ENCODE results near the gene NUP58.

NUP58 gene

DNA sequence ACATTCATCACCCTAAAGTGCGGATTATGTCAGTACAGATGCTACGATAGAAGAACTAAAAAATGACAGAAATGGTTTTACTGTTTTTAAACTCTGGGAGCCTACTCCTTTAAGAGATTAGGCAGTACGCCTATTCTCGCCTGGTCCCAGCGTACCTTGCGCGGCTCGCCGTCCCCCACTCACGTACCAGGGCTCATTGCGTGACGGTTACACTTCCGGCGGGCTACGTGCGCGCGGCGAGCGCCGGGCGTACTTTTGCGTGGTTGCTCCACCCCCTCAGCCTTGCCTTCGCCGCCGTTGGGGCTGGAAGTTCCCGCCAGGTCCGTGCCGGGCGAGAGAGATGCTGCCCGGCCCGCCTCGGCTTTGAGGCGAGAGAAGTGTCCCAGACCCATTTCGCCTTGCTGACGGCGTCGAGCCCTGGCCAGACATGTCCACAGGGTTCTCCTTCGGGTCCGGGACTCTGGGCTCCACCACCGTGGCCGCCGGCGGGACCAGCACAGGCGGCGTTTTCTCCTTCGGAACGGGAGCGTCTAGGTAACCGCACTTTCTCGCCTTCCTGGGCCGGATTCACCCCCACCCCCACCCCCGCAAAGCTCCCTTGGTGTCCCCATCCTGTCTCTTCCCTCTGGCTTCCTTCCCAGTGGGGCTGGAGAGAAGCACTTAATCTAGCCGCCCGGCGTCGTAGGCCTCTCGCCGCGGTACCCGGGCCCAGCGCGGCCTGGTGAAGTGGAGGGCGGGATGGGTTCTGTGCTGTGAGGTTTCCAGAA lies at the start of gene NUP58:
NUP58 (plus strand) TSS at position 279 of the 767 bp plus-strand sequence; CDS start at position 428, 149 bp downstream.
- DNase-seq: peak; percentile 97

- DNase-seq: no peak
Measured at GRCh38 chr13:25252225-25252624, 49.2 kb upstream of the NUP58 start.

GRCh38 chr13:25252752-25253151 lies 48.7 kb upstream of the NUP58 start:
- no peak for DNase-seq

GRCh38 chr13:25253702-25254101 lies 47.7 kb upstream of the NUP58 start:
- DNase-seq: no peak

DNA sequence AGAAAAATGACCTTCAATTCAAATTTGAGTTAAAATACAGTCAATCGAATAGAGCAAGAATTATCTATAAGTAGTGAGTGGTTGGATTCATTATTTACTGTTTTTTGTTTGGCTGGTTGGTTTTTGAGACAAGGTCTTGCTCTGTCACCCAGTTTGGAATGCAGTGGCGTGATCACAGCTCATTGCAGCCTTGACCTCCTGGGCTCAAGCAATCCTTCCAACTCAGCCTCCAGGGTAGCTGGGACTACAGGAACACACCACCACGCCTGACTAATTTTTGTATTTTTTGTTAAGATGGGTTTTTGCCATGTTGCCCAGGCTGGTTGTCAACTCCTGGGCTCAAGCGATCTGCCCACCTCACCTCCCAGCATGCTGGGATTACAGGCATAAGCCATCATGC lies 39.2 kb upstream of the NUP58 start:
- no peak for DNase-seq

DNA sequence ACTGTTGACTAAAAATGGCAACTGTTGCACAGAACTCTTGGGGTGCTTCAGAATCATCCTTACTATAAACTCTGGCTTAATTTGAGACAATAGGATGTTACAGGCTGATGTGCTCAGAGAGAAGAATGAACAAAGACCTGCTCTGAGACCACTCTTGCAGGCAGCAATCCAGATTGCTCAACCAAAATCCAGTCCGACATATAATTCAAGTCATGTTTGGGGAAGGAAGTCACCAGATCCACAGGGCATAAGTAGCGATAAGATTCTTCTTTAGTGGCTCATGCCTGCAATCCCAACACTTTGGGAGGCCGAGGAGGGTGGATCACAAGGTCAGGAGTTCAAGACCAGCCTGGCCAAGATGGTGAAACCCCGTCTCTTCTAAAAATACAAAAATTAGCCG lies 34.7 kb upstream of the NUP58 start:
- no peak for DNase-seq

GRCh38 chr13:25267715-25268114 lies 33.7 kb upstream of the NUP58 start:
- no peak for DNase-seq

- no peak for DNase-seq
Measured at GRCh38 chr13:25268561-25268960, 32.9 kb upstream of the NUP58 start.

DNA sequence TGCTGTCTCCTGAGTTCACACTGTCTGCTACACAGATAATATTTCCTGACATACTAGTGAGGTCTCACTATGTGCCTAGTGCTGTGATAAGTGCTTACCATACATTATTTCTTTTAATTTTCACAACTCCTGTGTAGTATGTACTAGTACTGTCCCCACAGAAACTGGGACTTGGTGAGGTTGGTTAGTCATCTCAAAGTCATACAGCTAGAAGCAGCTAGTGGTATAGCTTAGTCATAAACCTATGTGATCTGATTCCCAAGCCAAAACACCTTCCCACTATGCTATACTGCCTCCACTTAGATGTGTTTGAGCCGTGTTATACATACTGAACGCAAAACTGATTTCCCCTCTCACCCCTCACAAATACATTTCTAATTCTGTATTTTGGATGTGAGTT lies 24.7 kb upstream of the NUP58 start:
- no peak for DNase-seq

DNA sequence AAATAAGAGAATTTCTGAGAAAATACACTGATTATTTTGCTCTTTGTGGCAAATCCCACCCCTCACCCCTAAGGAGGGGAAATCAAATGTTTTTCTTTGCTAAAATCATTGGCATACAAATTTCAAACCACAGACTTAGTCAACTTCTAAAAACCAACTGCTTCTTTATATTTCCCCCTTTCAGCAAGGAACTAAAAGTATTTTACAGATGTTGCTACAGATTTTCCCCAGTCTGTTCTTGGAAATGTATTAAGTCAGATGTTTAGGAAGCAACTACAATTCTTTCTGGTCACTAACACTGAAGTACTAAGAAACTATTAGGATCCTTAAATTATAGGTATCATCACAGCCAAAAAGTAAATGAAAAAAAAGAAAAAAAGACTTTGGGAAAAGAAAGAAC lies 21.0 kb upstream of the NUP58 start:
- DNase-seq: no peak

GRCh38 chr13:25281193-25281934 lies 20.1 kb upstream of the NUP58 start:
- no peak for DNase-seq

DNA sequence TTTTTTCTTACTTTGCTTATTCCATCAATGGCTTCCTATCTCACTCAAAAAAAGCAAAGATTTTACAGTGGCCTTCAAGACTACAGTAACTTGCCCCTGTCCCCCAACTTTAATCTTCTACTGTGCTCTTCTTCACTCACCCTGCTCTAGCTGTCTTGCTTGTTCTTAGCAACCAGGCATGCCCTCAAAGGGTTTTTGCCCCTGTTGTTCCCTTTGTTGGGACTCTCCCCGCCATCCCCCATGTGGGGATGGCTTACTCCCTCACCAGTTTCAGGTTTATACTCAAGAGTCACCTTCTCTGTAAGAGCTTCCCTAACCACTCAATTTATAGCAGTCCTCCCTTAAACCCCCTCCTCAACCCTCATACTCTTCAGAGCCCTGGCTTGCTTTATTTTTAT lies 19.5 kb upstream of the NUP58 start:
- no peak for DNase-seq

DNA sequence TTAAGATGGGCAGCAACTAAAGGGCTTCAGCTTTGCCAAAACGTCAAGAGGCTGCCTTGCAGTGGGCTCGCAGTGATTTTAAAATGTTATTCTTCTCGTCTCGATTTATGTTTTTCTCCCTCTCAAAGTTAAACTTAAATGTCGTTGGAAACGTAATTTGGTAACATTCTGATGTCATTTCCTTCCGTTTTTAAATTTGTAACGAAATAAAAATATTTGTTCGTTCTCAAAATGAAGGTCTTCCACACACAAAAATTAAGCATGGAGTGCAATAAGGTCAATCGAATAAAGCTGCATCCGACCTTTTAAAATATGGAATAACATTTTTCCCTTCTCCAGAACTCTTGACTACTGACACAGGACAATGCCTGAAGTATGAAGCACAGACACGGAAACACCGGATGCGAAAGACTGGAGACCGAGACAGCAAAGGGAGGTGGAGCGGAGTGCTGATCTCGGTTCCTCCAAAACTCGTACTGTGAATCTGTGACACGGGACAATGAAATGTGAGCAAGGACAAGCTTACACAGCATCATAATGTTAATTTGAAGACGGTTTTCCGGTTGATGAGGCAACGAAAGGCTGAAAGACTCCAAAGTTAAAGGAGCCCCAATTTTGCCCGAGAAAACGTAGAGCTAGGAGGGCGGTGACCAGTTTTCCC lies 15.0 kb upstream of the NUP58 start:
- DNase-seq: peak; percentile 73

DNA sequence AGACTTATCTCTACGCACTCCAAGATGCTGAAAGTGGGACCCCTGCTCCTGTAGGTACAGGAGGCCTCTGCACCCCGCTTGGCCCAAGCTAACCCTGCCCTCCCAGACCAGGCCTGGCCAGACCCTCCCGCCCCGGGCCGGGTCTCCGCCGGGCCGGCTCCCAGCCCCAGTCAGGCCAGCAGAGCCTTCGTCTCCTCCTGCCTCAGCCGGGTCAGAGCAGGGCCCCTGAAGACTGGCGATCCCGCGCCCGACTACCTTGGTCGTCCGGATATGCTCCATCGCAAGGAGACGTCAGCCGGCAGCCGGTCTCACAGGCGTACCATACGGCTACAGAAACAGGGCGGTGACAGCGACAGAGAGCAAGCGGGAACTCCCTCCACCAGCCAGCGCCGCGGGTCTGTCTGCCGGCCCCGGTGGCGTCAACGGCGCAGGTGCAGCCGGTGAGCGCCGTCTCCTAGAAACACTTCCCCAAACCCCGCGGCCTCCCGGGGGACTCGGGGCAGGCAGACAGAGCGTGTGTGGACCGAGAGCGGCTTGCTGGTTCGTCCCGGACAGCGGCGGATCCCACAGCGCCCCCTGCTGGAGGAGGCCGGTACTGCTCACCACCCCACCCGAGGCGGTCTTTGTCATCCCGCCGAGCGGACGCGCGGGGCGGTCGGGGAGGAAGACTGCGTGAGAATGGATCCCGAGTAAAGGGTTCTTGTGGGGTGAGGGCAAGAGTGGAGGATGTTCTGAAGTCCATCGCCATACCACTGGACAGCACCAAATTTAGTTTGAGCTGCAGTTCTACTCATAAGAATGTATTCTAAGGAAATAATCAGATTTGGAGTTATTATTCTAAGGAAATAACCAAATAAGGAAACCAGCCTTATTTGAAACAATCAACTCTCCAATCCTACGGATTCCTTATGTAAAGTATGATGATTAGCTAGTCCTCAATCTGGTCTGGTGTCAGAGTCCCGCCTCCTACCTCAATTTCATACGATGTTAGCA lies 14.2 kb upstream of the NUP58 start, which contains the start of gene MTMR6:
MTMR6 (minus strand) TSS at position 520 of the 993 bp plus-strand sequence; CDS start at position 279, 241 bp downstream.
- peak; percentile 98 for DNase-seq

DNA sequence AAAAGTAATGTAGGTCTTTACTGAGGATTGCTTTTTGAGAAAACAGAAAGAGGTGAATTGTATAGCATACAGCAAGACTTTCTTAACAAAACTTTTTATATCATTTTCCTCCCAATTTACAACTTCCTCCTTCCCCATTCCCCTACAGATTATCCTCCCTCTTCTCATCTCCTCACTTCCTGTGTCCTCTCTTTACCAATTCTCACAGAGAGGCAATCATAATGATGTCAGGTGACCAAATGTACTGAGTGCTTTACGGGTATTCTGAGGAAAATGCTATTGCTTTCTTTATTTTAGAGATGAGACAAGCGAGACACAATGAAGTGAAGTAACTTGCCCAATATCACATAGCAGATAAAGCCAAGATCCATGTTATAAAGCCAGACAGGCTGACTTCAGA lies 12.5 kb upstream of the NUP58 start:
- no peak for DNase-seq

DNA sequence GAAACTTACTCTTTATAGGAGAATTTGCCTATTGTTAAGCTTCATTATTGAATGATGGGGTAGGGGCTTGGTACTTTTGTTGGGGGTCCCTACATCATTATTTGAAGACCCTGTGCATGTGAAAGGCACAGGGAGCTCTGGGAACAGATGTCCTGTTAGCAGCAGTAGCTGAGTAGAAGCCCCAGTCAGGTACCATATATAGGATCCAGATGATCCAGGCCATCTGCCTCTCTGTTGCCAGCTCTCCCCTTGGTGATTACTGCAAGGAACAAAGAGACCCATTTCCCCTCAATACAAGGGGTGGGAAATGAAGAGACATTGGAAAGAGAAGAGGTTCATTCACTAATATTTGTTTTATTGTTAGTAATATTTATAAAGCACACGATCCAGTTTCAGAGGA lies 9.7 kb upstream of the NUP58 start:
- no peak for DNase-seq

- peak; percentile 43 for DNase-seq
Measured at GRCh38 chr13:25292301-25292700, 9.1 kb upstream of the NUP58 start.

- no peak for DNase-seq
Measured at GRCh38 chr13:25295228-25295627, 6.2 kb upstream of the NUP58 start.

DNA sequence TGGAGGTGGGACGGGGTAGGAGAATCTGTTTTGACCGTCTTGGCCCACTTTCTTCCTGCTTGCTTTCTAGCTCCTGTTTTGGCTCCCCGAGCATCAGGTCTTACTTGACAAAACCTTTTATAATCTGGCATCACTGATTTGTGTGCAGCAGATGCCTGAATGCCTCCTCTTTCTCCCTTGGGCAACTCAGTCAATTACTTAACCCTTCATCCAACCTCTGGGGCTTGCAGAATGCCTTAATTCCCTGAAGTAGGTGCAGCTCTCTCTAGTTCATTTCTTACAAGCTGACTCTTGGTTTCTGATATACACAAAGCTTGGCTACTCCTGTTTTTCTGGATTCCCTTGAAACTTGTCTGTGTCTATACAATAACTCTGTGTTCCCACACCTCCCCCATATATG lies 5.7 kb upstream of the NUP58 start:
- peak; percentile 65 for DNase-seq

DNA sequence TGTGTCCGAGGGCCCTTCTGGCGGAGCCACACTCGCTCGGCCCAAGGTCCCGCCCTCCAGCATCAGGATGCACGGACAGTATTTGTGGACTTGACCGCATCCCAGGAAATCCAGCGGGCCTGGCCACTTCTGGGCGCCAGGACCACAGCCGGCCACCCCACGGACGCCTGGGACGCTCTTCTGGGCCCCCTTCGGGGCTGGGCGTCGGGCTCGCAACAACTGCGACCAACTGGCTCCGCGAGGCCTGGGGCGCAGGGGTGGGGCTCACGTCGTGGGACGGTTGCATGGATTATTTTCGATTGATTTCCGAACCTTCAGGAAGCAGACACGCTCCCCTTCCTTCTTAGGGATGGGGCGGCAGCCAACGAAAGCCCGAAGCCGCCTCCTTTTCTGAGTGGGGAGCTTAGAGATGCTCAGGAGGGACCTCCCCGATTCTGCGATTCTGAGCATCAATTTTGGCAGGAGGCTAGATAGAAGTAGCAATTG lies 521 bp upstream of the NUP58 start:
- no peak for DNase-seq

- DNase-seq: no peak
Measured at GRCh38 chr13:25302121-25302520, 696 bp downstream of the NUP58 start.
